Measurements from ENCODE around the gene ATG2A. TPM values are rescaled to one million over a fixed set of nuclear protein-coding genes. Genes with fewer than 3 reads are reported as not detected.

ATG2A gene
- total RNA-seq, 4 donors from 2014 or later, result 73.8 to 118 (median 91.2) TPM

- intact Hi-C loops (cut with DNase I; ENCODE audit: low total_unique reads), result no loop called here
- DNase-seq (ENCODE audit: low spot score in 2 of 2), result no peak
- no peak overlapping the region for H3K4me3 ChIP-seq (ENCODE audit: low read depth, poor library complexity, severe bottlenecking)
- WGBS, 2 donors, result 76 to 86% methylated on average over 8 of the region's 8 CpGs
- TF ChIP-seq CTCF (IDR thresholded peaks at IDR 0.05), result no peak
- TF ChIP-seq POLR2A (IDR thresholded peaks at IDR 0.05), result no peak
Observed at GRCh38 chr11:64851831-64852351, 65.1 kb downstream of the ATG2A start.

DNA sequence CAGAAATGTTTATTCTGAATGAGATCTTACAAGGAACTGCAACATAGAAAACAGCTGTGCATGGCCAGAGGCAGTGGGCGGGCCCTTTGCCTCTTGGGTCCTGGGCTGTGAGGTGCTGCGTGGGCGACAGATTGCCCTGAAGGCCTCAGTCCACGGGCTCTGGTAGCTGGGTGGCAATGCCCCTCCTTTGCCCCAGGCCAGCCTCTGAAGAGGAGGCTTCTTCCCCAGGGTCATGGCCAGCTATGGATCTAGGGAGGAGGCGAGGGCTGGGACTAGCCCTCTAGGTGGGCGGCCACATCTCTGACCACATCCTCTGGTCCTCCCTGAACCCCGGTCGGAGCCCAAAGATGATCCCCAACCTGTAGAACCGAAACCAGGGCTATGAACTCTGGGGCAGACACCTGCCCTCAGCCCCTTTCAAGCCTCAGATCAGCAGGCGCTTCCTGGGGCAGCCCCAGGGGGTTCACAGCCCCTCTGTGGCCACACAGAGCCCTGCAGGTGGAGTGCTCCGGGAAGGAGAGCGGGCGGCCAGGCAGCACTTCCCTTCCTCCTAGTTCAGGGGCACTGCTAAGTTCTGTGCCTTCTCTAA is 65.9 kb downstream of the ATG2A start:
- intact Hi-C loops (cut with DNase I; ENCODE audit: low total_unique reads), result no loop called here
- no peak for TF ChIP-seq POLR2A (IDR thresholded peaks at IDR 0.05)
- no peak for TF ChIP-seq CTCF (IDR thresholded peaks at IDR 0.05)
- DNase-seq (ENCODE audit: low spot score in 2 of 2), result no peak
- no peak overlapping the region for H3K4me3 ChIP-seq (ENCODE audit: low read depth, poor library complexity, severe bottlenecking)
- WGBS, 2 donors, result 47 to 55% methylated on average over 13 of the region's 13 CpGs

GRCh38 chr11:64849598-64850356 is 67.2 kb downstream of the ATG2A start:
- intact Hi-C loops (cut with DNase I; ENCODE audit: low total_unique reads), result loop anchor here (5.0 kb wide), 2 partner anchors 43 to 263 kb away; partner anchors contain the start of gene TM7SF2
- no peak overlapping the region for H3K4me3 ChIP-seq (ENCODE audit: low read depth, poor library complexity, severe bottlenecking)
- TF ChIP-seq POLR2A (IDR thresholded peaks at IDR 0.05) (no peak), CTCF (IDR thresholded peaks at IDR 0.05) (no peak)
- DNase-seq (ENCODE audit: low spot score in 2 of 2), result no peak
- WGBS, 2 donors, result 66 to 69% methylated on average over 19 of the region's 19 CpGs

GRCh38 chr11:64848826-64849597 is 68.0 kb downstream of the ATG2A start:
- intact Hi-C loops (cut with DNase I; ENCODE audit: low total_unique reads), result loop anchor here (5.0 kb wide), 2 partner anchors 43 to 263 kb away; partner anchors contain the start of gene TM7SF2

More at GRCh38 chr11:64848826-64849597, 68.0 kb downstream of the ATG2A start:
- TF ChIP-seq POLR2A (IDR thresholded peaks at IDR 0.05) (no peak), CTCF (IDR thresholded peaks at IDR 0.05) (no peak)
- H3K4me3 ChIP-seq (ENCODE audit: low read depth, poor library complexity, severe bottlenecking), result no peak overlapping the region
- DNase-seq (ENCODE audit: low spot score in 2 of 2), result no peak
- WGBS, 2 donors, result 84% methylated on average over 15 to 16 of the region's 16 CpGs
